ENCODE measurements around the gene VSIG1. TPM values are rescaled to one million over a fixed set of nuclear protein-coding genes. Genes with fewer than 3 reads are reported as not detected.

The VSIG1 gene
- total and polyA plus RNA-seq, 2 donors (not counting 1 experiment from before 2014, with no cell fraction given): 5.4 to 8.6 TPM

DNA sequence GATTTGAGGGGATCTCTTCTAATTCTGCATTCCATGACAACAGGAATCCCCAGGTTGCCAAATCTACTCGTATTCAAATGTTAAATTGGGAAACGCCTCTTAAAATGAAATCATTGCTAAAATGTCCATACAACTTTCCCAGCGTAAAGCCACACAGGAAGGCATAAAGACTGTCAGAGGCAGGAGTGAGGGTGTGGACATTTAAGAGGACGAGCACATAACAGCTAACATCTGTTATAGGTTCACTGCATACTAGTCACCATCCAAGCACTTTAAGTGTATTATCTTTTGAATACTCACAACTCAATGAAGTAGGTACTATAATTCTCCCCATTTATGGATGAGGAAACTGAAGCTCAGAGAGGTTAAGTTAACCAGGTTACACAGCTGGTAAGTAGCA lies 82.3 kb downstream of the VSIG1 start:
- ChIA-PET POLR2A (no interaction called here), CTCF (no interaction called here)
- Mint-ChIP-seq H3K27ac (no peak overlapping the region), H3K4me3 (no peak overlapping the region), H3K9me3 (ENCODE audit: insufficient read depth) (no peaks in the 10 kb centered on the region), H3K4me1 (no peaks in the 10 kb centered on the region), H3K27me3 (no peaks in the 10 kb centered on the region)
- no peak for TF ChIP-seq EZH2 (IDR thresholded peaks at IDR 0.05; ENCODE audit: borderline replicate concordance, insufficient read depth, low read depth, low read length, poor library complexity, severe bottlenecking)
- TF ChIP-seq, protein P1, sequence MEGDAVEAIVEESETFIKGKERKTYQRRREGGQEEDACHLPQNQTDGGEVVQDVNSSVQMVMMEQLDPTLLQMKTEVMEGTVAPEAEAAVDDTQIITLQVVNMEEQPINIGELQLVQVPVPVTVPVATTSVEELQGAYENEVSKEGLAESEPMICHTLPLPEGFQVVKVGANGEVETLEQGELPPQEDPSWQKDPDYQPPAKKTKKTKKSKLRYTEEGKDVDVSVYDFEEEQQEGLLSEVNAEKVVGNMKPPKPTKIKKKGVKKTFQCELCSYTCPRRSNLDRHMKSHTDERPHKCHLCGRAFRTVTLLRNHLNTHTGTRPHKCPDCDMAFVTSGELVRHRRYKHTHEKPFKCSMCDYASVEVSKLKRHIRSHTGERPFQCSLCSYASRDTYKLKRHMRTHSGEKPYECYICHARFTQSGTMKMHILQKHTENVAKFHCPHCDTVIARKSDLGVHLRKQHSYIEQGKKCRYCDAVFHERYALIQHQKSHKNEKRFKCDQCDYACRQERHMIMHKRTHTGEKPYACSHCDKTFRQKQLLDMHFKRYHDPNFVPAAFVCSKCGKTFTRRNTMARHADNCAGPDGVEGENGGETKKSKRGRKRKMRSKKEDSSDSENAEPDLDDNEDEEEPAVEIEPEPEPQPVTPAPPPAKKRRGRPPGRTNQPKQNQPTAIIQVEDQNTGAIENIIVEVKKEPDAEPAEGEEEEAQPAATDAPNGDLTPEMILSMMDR (IDR thresholded peaks at IDR 0.05): no peak
- DNase-seq (no peak), ATAC-seq (ENCODE audit: low read depth) (no peak)
- intact Hi-C loops (cut with micrococcal nuclease): no loop called here
- H3K4me1 ChIP-seq (ENCODE audit: control insufficient read depth in 2 of 2, insufficient read depth in 2 of 2, low read length in 2 of 2): no peaks in the 10 kb centered on the region
- peaks cover 5 to 7% of the 10 kb centered on the region in 2 experiments for H3K36me3 ChIP-seq (replicated peaks in 1 of 2; ENCODE audit: control extremely low read depth in 1 of 2, control insufficient read depth in 1 of 2, extremely low read depth in 1 of 2, insufficient read depth in 2 of 2, low read length in 1 of 2)
- no peaks in the 10 kb centered on the region for H3K27me3 ChIP-seq (replicated peaks in 1 of 4; ENCODE audit: control extremely low read depth in 1 of 4, control insufficient read depth in 3 of 4, insufficient read depth in 4 of 4, low read length in 3 of 4)
- no peak overlapping the region for H3K4me3 ChIP-seq (ENCODE audit: control extremely low read depth in 1 of 5, extremely low read depth in 1 of 5, insufficient read depth in 1 of 5, low read depth in 2 of 5, low read length in 4 of 5)
- no peaks in the 10 kb centered on the region for H3K9me3 ChIP-seq (ENCODE audit: control extremely low read depth in 1 of 3, control insufficient read depth in 2 of 3, insufficient read depth in 1 of 3, low read length in 2 of 3)
- H3K9ac ChIP-seq (ENCODE audit: low read length): no peak overlapping the region
- H2AFZ ChIP-seq (ENCODE audit: insufficient read depth, low read depth, low read length, poor library complexity, severe bottlenecking): no peak overlapping the region
- H4K20me1 ChIP-seq (ENCODE audit: control insufficient read depth, insufficient read depth, low read length, poor library complexity, severe bottlenecking): no peaks in the 10 kb centered on the region
- H3K27ac ChIP-seq (ENCODE audit: low read length in 2 of 2): no peak overlapping the region
- no peak overlapping the region for H3K4me2 ChIP-seq (replicated peaks; ENCODE audit: low read depth, low read length, poor library complexity, severe bottlenecking)
- H3K79me2 ChIP-seq (ENCODE audit: control insufficient read depth, insufficient read depth, low read length): no peaks in the 10 kb centered on the region
- WGBS (ENCODE audit: insufficient coverage): no CpG with 5 or more reads among the region's 4 CpGs

Other genes with a start within 250 kb of the VSIG1 start
- 4.2 and 5.8 TPM in 2 replicates for gene MID2, start 219.2 kb upstream of the VSIG1 start, total RNA-seq
- gene MID2, start 219.2 kb upstream of the VSIG1 start, polyA plus RNA-seq: 0.35 and 1.7 TPM in 2 replicates
- gene TEX13B, start 62.7 kb upstream of the VSIG1 start, total RNA-seq: not detected in 2 replicates
- not detected in 2 replicates for gene TEX13B, start 62.7 kb upstream of the VSIG1 start, polyA plus RNA-seq
- gene PSMD10, start 46.5 kb downstream of the VSIG1 start, total RNA-seq: 22.6 and 27.4 TPM in 2 replicates
- gene PSMD10, start 46.5 kb downstream of the VSIG1 start, polyA plus RNA-seq: 9.6 and 16.3 TPM in 2 replicates
- 9.5 and 11.4 TPM in 2 replicates for gene ATG4A, start 46.7 kb downstream of the VSIG1 start, total RNA-seq
- gene ATG4A, start 46.7 kb downstream of the VSIG1 start, polyA plus RNA-seq: 4.4 and 6.1 TPM in 2 replicates

Measured in B cell (primary cell).